GM18951 (cell line): ENCODE data around the gene CYFIP2.
"Not testable (repeated sequence)": the region's sequence is repeated elsewhere in the genome, so short reads cannot be mapped to it uniquely, and the experiment has no call there.

ENCODE experiments used
- POLR2A ChIP-seq: IDR thresholded peaks from 4 replicates; pipeline ENCODE4 v1.6.1; 2011; ENCODE audit warnings: mild to moderate bottlenecking; ENCODE audit not compliant: insufficient read length, insufficient read depth; ENCODE audit errors: extremely low read depth
- in situ Hi-C: fragments of 300-500 bp; cut with MboI; formaldehyde crosslinking; loops from one replicate; pipeline ENCODE4 v1.12.0; 2022; ENCODE audit warnings: low sequenced_read_pairs, mixed read lengths, inconsistent platforms; ENCODE audit not compliant: unreplicated experiment

The CYFIP2 gene

GRCh38 chr5:157241483-157241882 is 24.4 kb upstream of the CYFIP2 start:
- in situ Hi-C loops = no loop called here
- TF ChIP-seq POLR2A = no peak

GRCh38 chr5:157244704-157245103 is 21.2 kb upstream of the CYFIP2 start:
- in situ Hi-C loops = not testable (repeated sequence)

- no peak for TF ChIP-seq POLR2A
- in situ Hi-C loops = no loop called here
Observed at GRCh38 chr5:157245476-157245875, 20.4 kb upstream of the CYFIP2 start.

- no peak for TF ChIP-seq POLR2A
- in situ Hi-C loops = no loop called here
Observed at GRCh38 chr5:157245886-157246285, 20.0 kb upstream of the CYFIP2 start.

GRCh38 chr5:157247267-157247666 is 18.7 kb upstream of the CYFIP2 start:
- TF ChIP-seq POLR2A = no peak

GRCh38 chr5:157248821-157249470 is 17.0 kb upstream of the CYFIP2 start:
- in situ Hi-C loops = no loop called here
- no peak for TF ChIP-seq POLR2A

More at GRCh38 chr5:157247267-157247666, 18.7 kb upstream of the CYFIP2 start:
- in situ Hi-C loops = no loop called here

- in situ Hi-C loops = loop anchor here (5.0 to 10.0 kb wide), 2 partner anchors 52 to 106 kb away; no protein-coding TSS in a partner anchor
- TF ChIP-seq POLR2A = no peak
Observed at GRCh38 chr5:157252711-157253465, 13.0 kb upstream of the CYFIP2 start.

GRCh38 chr5:157253547-157253946 is 12.4 kb upstream of the CYFIP2 start:
- in situ Hi-C loops = loop anchor here (5.0 to 10.0 kb wide), 2 partner anchors 51 to 106 kb away; no protein-coding TSS in a partner anchor
- TF ChIP-seq POLR2A = no peak

- in situ Hi-C loops = loop anchor here (10.0 kb wide), 1 partner anchor 46 kb away; no protein-coding TSS in a partner anchor
- no peak for TF ChIP-seq POLR2A
Observed at GRCh38 chr5:157258450-157258849, 7.5 kb upstream of the CYFIP2 start.

GRCh38 chr5:157259699-157260098 is 6.2 kb upstream of the CYFIP2 start:
- TF ChIP-seq POLR2A = no peak
- in situ Hi-C loops = loop anchor here (10.0 kb wide), 1 partner anchor 45 kb away; no protein-coding TSS in a partner anchor

GRCh38 chr5:157263496-157264090 is 2.3 kb upstream of the CYFIP2 start:
- in situ Hi-C loops = no loop called here
- no peak for TF ChIP-seq POLR2A

GRCh38 chr5:157266286-157267007 is 524 bp downstream of the CYFIP2 start:
- no peak for TF ChIP-seq POLR2A
- in situ Hi-C loops = no loop called here

- no peak for TF ChIP-seq POLR2A
- in situ Hi-C loops = no loop called here
Observed at GRCh38 chr5:157267025-157267424, 1.1 kb downstream of the CYFIP2 start.

- TF ChIP-seq POLR2A = no peak
- in situ Hi-C loops = no loop called here
Observed at GRCh38 chr5:157267761-157268480, 2.0 kb downstream of the CYFIP2 start.
